NCI-H510A treated with DMSO at 0.1 percent for 48 hours (cell line): ENCODE data around the gene CNNM1.

Source experiments
- DNase-seq: peaks from one replicate; lab custom pipeline; 2025; lab: John Stamatoyannopoulos, UW

The CNNM1 gene

DNA sequence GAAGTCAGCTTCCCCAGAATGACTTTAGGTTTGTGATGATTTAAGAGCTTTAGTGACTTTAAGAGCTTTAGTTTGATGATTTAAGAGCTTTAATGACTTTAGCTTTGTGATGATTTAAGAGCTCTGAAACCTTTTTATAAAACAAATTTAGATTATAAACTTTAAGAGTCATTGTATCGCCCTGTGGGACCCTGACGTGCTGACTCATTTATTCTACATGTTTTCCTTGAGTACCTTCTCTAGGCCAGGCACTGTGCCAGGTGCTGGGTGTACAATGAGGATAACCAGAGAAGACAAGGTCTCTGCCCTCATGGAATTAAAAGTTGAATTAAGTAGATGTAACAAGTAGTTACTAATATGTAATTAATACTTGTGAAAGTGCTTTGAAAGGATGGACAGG is 45.4 kb downstream of the CNNM1 start:
- DNase-seq: no peak

DNA sequence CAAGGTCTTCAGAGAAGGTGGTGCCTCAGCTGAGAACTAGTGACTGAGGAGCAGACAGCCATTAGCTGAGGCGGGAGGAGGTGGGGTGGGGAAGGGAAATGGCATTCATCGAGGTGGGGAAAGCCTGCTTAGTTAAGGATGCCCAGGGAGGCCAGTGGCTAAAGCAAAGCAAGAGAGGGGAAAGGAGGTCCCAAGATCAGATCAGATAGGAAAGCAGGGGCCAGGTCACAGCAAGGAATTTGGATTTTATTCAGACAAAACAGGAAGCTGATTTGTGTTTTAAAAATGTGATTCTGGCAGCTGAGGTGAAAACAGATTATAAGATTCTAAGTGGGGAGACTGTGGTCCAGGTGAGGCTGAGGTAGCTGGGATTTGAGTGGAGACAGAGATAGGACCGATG is 45.8 kb downstream of the CNNM1 start:
- DNase-seq: no peak

DNA sequence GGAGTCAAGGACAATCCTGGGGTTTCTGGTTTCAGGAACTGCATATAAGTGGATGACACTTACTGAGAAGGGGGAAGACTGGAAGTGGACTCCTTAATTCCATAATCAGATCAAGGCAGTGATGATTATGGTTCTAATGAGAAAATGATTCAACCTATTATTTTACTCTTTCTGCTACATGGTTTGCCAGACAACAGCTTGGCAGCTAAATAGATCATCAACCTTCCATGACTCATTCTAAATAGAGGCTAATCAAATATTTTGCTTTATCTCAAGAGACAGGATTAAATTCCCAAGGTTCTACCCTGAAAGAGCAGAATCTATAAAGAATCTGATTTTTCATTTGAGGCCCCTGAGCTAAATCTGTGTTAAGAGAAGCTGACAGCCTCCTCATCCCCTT is 46.3 kb downstream of the CNNM1 start:
- DNase-seq: no peak

DNA sequence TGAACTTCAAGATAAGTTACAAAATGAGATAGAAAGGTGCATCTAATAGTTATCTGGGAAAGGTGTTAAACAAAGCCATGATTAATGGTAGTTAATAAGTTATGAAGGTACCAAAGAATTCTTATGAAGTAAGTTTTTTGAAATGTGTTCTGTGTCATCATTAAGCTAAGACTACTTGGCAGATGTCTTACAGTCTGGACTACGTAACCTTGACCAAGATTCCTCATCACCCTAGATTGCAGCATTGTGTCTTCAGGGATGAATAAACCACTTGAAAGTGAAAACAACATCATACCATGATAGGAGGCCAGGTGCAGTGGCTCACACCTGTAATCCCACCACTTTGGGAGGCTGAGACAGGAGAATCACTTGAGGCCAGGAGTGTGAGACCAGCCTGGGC is 53.0 kb downstream of the CNNM1 start:
- DNase-seq: no peak

DNA sequence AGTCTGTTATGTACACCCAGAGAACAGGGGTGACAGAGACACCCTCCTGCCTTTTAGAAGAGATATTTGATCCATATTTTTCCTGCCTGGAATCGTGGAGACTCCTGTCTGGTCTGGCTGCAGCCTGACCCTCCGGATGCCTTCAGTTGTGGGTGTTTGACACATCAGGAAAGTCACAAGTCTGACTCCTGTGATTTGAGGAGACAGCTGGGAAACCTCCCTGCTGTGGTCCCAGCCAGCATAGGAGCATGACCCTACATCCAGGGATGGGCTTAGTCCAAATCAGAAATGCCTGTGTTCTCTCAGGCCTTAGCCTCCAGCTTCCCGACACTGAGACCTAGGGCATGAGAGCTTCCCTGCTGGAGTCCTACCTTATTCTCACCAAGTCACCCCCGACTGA is 57.9 kb downstream of the CNNM1 start:
- no peak for DNase-seq

DNA sequence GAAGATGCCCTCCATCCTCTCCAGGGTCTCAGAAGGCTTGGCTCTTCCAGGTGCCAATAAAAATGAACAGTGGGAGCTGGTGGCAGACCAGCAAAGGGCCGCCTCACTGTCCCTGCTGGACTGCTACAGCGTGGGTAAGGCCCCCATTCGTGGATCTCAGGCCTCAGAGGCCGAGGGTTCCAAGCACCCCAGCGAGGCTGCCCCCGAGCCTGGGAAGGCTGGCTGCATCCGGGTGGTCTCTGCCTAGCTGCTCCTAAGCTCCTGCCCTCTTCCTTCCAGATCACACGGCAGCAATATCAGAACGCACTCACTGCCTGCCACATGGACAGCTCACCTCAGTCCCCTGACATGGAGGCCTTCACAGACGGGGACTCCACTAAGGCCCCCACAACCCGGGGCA is 58.4 kb downstream of the CNNM1 start:
- DNase-seq: no peak

DNA sequence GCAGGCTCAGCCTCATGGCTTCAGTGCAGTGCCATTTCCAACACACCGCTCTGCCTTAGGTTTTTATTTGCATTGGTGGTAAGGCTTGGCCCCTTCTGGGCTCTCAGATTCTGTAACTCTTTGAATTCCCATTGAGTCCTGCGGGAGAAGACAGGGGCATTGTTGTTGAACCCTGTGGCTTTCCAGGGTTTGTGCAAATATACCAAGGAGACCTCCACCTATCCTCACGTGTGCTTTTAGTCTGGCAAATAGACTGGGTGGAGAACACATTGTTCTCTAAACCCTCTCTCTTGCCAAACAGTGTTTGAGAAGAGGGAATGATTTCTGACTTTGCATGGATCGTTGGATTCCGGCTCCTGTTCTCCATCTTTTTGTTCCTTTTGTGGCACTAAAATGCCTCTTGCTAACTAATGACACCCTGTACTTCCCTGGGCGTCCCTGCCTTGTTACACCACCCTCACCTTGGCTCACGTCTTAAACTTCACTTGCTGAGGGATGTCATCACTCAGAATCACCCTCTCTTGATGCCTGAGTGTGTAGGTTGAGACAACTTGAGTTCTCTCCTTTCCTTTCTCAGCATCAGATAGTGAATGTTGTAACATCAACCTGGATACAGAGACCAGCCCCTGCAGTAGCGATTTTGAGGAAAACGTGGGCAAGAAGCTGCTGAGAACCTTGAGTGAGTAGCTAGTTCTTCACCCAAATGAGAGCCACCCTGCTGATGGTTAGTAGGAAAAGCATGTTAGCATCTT is 60.7 kb downstream of the CNNM1 start:
- no peak for DNase-seq

DNA sequence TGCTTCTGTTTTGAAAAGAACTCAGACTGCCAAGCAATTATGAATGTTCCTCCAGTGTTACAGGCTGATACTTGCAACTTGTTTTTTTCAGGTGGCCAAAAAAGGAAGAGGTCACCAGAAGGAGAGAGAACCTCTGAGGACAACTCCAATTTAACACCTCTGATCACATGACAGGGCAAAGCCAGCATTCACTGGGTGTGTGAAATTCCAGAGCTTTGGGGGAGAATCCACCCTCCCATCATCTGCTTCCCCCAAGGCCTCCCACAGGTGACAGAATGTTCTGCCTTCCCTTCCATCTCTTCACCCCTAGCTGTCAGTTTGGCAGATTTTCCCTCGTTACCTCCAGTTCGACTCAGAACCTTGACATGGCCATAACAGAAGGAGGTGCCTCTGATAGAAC is 62.2 kb downstream of the CNNM1 start:
- no peak for DNase-seq

DNA sequence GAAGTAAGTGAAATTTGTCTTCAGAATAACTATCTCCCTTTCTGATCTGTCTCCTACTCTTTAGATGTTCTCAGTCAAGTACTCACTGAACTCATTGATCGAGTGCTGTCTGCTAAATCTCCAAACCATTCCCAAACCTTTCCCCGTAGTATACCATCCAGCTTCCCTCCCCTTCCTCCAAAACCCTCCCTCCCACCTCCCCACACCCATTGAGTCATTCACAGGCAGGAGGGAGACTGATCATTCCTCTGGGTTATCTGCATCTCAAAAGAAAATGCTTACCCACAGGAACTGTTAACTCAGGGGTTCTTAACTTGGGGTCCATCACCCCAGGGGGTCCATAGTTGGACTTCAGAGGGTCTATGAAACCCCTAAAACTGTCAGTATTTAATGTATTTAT is 63.9 kb downstream of the CNNM1 start:
- DNase-seq: no peak

DNA sequence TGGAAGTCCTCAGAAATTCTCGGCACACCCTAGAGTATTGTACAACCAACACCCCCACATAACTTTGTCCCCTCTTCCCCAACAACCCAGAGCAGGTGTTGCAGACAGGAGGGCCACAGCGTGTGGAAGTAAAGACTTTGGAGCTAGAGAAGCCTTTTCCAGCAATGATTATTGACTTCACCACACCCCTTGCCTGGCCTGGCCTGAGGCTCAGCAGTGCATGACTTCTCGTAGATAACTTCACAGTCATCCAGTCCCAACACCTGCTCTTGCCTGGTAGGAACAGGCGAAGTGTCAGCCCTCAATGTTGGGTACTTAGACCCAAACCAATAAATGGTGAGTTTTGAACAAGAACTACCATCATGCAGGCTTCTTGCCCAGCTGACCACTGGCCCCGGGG is 64.5 kb downstream of the CNNM1 start:
- DNase-seq: peak; percentile 21

DNA sequence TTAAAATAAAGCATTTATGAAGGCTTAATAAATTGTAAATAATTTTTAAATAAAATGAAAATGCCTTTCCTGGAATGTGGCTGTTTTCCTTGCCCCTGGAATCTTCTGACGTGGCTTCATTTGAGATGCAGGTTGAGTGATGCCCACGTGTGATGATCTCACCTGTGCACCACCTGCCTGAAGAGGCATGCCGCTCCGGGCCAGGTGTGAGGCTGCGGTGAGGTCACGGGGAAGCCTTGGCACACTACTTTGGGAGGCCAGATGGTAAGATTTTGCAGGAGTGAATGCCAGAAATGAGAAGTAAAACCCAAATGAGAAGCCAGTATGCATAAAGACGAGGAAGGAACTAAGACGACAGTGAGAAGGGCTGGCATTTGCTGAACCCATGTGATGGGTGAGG is 65.1 kb downstream of the CNNM1 start:
- DNase-seq: peak; percentile 59

DNA sequence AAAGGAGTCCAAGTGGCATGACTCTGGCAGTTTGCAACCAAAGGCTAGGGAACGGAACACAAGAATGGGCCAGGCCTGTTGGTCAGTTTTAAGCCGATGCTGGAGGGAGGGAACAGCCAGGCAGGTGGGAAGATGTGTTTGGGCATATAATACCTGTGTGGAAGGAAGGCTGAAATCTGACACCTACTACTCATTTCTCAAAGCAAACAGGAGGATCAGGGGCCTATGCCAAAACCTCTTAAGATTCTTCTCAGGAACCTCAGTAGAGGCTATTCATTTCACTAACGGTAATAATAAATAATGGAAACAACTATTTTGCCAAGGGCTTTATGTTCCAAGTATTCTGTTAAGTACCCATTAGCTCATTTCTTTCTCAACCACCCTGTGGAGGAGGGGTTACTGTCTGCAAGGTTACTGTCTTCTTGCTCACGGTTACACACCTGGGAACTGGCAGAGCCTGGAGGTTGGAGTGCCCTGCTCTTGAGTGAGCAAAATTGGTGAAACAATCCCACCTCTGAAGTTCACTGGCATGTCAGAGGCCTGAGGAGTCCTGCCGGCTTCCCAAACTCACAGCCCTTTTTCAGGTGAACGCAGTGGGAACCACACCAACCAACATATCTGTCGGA is 65.7 kb downstream of the CNNM1 start:
- peak; percentile 88 for DNase-seq

DNA sequence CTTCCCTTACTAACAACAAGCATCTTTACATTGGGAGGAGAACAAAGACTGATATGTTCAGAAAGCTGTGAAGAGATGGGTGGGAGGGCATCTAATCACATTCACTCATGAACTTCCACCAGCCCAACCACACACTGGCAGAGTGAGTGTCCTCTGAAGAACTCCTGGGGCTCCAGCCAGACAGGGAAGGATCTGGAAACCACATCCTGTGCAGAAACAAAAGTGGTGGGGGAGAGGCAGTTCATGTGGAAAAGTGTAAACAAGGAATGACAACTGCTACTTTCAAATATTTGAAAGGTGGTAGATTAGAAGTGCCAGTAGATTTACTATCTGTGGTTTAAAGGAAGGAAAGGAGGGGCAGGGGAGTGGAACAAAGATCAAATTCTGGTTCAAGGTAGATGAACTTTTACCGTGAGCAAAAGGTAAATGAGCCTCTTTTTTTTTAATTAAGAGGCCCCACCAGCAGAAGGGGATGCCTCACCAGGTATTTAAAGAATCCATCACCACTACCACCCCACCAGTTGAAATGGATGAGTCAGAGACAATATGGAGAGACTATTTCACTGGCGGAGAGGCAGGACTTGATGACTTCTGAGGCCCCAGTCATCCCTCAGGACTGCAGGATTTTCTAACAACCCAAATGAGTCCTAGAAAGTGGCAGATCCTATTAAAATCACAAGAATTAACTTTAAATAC is 66.7 kb downstream of the CNNM1 start:
- DNase-seq: peak; percentile 94

DNA sequence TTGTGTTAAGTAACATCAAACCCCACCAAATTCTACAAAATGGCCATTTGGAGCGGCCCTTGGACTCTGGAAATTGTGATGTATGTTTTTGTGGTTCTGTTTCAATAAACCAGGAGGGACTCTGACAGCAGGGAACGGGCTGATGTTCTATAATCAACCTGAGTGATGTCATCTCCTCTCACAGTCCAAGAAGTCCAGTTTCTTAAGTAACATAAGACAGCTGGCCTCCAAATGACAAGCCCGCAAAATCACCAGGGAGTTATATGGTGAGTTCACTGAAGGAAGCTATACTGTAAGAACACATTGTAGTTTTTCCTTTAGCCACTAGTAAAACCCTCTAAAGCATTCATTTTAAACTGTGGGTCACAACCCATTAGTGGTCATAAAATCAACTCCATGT is 67.3 kb downstream of the CNNM1 start:
- DNase-seq: no peak

DNA sequence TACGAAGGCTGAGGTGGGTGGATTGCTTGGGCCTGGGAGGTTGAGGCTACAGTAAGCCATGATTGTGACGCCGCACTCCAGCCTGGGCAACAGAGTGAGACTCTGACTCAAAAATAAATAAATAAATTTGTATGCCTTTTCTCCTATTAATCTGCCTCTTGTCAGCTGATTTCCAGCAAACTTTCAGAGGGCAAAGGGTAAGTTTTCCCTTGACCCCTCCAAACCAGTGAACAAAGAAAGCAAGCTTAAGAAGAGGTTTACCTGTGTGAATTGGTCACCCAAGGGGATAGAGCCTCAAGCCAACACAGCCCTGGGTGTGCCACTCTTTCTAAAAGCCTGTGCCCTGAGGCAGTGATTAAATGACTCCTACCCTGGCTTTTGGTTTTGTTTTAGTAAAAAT is 70.5 kb downstream of the CNNM1 start:
- no peak for DNase-seq

DNA sequence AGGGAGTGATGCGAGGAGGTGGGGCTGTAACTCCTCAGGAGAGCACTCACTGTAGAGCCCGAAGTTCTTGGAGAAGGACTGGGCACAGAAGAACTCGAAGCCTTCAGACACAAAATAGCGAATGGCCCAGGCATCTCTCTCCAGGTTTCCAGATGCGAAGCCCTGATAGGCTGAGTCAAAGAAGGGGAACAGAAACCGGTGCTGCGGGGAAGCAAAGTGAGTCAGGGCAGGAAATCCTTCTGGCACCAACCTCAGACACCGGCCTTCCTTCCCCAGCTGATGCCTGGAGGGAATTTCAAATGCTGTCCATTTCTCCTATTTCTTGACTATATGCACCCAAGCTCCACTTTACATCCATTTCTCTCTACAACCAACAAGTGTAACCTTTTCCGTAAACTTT is 74.5 kb downstream of the CNNM1 start:
- no peak for DNase-seq

DNA sequence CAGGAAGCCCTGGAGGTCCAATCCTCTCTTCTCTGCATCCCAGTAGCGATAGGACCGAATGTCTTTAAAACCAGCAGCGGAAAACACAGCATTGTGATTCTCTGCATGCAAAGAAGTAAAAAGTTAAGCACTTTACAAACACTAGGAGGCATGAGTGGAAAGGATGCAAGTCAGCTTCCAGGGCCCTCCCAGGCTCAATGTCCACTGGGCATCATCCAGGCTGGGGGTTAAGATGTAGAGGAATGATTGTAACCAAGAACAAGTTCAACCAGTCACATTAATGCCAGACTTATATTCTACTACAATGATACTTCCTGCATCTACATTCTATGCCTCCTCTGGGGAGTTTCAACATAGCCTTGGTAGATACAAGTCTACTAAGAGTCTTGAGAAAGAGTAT is 77.0 kb downstream of the CNNM1 start:
- no peak for DNase-seq

DNA sequence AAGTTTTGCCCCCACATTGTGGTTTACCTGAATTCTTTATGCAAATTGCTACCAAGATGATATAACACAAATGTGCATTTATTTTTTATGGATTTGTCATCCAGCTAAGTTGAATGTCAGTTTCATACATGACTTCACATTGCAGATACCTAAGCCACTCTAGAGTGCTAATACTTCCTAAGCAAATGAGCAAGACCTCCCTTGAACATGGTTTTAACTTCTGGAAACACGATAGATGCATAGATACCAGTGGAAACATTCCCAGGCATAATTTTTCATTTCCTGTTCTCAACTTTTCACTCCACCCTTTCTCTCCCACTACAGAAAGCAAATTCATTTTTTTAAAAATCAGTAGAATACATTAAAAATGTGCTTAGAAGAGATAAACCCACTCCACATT is 81.0 kb downstream of the CNNM1 start:
- no peak for DNase-seq

DNA sequence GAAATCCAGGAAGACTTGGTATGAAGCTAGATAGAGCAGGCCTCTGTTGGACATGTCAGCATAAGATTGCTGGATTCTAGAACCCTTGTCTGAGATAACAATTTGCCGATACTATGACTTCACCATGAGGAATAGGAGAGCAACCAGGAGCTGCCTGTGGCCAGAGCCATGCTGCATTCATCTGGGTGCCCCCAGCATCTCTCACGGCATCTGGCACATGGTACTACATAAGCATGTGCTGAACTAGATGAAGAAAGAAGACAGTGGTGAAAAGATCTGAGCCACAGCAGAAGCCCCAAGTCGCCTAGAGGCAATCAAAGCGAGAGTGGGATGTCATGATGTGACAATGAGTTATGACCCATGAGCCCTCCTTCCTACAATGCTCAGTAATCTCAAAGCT is 81.7 kb downstream of the CNNM1 start:
- DNase-seq: no peak

DNA sequence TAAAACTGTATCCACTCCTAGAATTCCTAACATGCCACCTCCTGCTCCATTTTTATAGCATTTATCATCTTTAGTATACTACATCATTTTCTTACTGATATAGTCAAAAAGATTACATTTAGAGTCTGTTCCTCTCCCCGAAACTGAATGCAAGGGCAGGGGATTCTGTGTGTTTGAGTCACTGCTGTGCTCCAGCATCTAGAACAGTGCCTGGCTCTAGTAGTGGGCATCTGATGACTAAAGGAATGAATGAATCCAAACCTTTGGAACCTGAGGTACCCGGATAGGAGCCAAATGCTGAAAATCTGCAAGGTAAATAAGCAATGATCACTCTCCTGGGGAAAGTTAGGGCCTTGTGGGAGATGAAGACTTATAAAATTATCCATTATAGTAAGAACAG is 82.4 kb downstream of the CNNM1 start:
- no peak for DNase-seq

DNA sequence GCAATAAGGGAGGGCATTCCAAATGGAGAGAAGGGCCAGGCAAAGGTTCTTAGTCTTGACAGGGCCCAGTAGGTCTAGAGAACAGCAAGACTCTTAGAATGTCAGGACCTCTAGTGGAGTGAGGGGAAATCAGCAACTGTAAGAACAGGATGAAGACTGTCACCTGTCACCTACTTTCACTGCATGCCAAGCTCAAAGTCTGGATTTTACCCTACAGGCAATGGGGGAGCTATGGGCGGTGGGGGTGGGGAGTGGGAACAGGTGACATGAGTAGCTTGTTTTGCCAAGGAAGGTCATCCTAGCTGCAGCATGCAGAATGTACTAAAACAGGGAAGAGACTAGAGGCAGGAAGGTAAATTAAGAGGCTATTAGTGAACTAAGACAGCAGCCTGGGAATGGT is 82.9 kb downstream of the CNNM1 start:
- DNase-seq: no peak

DNA sequence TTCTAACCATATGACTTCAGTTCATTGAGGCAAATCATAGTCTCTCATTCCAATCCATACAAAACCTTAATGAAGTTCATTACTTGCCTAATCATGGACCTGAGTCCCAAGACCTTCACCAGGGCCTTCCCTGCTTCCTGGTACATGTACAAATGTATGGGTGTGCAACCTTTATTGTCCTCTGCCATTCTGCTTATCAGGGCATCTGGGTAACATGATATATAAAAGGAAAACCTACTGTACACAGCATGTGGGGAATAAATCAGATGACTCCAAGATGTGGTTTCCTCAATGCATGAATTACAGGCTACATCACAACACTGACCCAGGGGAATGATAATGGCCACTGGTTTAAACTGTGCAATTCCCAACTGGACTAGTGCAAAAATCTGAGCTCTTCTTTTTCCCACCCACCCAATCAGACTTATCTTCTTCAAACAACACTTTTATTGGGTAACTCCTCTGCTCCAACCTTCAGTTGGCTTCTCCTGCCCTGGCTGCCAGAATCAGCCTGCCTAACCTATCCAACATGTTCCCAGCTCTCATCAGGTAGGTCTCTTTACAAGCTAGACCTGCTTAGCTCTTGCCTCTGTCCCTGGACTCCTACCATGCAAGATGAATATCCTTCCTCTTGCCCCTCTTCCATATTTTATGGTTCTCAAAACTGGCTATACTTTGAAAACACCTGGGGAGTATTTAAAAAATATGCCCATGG is 89.9 kb downstream of the CNNM1 start:
- DNase-seq: no peak

DNA sequence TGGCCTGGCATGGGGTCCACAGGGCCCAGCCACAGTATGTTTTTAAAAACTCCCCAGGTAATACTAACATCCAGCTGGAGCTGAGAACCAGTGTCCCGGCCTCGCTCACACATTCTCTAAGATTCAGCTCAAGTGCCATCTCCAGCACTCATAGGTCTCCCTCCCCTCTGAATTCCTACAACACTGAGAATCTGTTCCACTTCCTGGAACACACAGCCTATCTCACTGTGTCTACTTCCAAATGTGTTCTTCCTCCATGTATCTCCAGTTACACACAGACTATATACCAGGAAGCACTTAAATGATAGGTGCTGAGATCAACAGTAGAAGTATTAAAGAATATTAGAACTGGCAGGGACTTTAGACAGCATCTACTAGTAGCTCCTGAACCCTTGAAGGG is 90.5 kb downstream of the CNNM1 start:
- DNase-seq: no peak
